ENCODE data around the gene CCDC92. TPM values are rescaled to one million over a fixed set of nuclear protein-coding genes. Genes with fewer than 3 reads are reported as not detected.

Gene CCDC92
- total RNA-seq, 4 donors from 2014 or later, result 23.1 to 33.3 (median 30.9) TPM

- no peak for DNase-seq
- no peak overlapping the region for H3K4me3 ChIP-seq
- TF ChIP-seq POLR2A (IDR thresholded peaks at IDR 0.05), result no peak
- TF ChIP-seq, protein P1, sequence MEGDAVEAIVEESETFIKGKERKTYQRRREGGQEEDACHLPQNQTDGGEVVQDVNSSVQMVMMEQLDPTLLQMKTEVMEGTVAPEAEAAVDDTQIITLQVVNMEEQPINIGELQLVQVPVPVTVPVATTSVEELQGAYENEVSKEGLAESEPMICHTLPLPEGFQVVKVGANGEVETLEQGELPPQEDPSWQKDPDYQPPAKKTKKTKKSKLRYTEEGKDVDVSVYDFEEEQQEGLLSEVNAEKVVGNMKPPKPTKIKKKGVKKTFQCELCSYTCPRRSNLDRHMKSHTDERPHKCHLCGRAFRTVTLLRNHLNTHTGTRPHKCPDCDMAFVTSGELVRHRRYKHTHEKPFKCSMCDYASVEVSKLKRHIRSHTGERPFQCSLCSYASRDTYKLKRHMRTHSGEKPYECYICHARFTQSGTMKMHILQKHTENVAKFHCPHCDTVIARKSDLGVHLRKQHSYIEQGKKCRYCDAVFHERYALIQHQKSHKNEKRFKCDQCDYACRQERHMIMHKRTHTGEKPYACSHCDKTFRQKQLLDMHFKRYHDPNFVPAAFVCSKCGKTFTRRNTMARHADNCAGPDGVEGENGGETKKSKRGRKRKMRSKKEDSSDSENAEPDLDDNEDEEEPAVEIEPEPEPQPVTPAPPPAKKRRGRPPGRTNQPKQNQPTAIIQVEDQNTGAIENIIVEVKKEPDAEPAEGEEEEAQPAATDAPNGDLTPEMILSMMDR (IDR thresholded peaks at IDR 0.05), result no peak
- no peaks in the 10 kb centered on the region for H3K9me3 ChIP-seq
- peaks cover 0 to 3% (median 0%) of the 10 kb centered on the region in 4 donors for H3K4me1 ChIP-seq
- H3K27me3 ChIP-seq, result no peaks in the 10 kb centered on the region
- peaks cover 0 to 47% (median 3%) of the 10 kb centered on the region in 3 donors for H3K36me3 ChIP-seq
- no peak overlapping the region for H3K27ac ChIP-seq
These were observed 38.1 kb upstream of the CCDC92 start for GRCh38 chr12:124010687-124011086.

DNA sequence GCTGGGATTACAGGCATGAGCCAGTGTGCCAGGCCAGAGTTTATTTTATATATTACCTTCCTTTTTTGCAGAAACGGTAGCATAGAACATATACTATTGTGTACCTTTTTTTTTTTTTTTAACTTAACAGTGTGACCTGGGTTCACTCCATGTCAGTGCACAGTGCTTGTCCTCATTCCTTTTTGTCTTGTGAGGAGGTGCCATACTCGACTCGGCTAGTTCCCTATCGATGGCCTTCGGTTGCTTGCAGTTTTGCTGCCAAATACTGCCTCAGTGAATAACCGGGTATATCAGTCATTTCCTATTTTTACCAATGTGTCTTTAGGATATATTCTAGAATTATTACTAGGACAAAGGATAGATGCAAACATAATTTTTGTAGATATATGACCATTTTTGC is 37.1 kb upstream of the CCDC92 start:
- peaks cover 0 to 49% (median 3%) of the 10 kb centered on the region in 3 donors for H3K36me3 ChIP-seq
- H3K9me3 ChIP-seq, result no peaks in the 10 kb centered on the region
- no peaks in the 10 kb centered on the region for H3K27me3 ChIP-seq
- H3K4me3 ChIP-seq, result no peak overlapping the region
- DNase-seq, result no peak
- H3K4me1 ChIP-seq, result peaks cover 0 to 3% (median 0%) of the 10 kb centered on the region in 4 donors
- TF ChIP-seq POLR2A (IDR thresholded peaks at IDR 0.05), result no peak
- TF ChIP-seq, protein P1 (IDR thresholded peaks at IDR 0.05), result no peak
- no peak overlapping the region for H3K27ac ChIP-seq

- no peak for DNase-seq
- H3K4me1 ChIP-seq, result peaks cover 0 to 3% (median 0%) of the 10 kb centered on the region in 4 donors
- no peaks in the 10 kb centered on the region for H3K27me3 ChIP-seq
- H3K9me3 ChIP-seq, result no peaks in the 10 kb centered on the region
- H3K36me3 ChIP-seq, result peaks cover 0 to 61% (median 0%) of the 10 kb centered on the region in 3 donors
- TF ChIP-seq, protein P1 (IDR thresholded peaks at IDR 0.05), result no peak
- no peak for TF ChIP-seq POLR2A (IDR thresholded peaks at IDR 0.05)
- no peak overlapping the region for H3K27ac ChIP-seq
- no peak overlapping the region for H3K4me3 ChIP-seq
These were observed 36.0 kb upstream of the CCDC92 start for GRCh38 chr12:124008595-124008994.

DNA sequence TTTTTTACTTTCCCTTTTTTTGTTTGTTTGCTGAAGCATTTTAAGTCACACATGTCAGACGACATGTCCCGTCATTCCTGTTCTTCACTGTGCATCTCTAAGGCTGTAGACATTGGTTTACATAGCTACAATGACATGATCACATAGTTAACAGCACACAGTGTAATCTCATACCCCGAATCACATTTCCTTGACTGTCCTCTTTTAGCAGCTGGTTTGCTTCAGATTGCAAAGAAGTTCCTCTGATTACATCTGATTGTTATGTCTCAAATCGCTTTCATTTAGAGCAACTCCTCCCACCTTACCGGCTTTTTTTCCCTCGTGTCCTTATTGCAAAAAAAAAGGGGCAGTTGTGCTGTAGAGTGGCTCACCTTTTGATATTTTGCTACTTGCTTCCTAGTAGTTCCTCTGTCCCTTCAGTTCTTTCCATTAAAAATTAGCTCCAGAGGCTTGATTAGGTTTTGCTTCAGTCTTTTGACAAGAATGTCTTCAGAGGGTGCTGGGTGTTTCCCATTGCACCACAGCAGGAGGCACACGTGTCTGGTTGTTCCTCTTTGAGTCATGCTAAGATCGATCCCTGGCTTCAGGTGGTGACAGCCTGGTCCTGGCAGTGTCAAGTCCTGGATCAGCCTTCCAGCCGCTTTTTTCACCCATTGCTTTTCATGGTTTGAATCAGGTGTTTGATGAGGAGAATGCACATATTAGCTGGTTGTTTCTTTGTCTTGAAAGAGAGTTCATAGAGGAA is 35.4 kb upstream of the CCDC92 start:
- H3K27ac ChIP-seq, result no peak overlapping the region

GRCh38 chr12:124006846-124007713 is 34.4 kb upstream of the CCDC92 start:
- no peak for DNase-seq
- no peak for TF ChIP-seq POLR2A (IDR thresholded peaks at IDR 0.05)
- TF ChIP-seq, protein P1 (IDR thresholded peaks at IDR 0.05), result no peak
- Histone ChIP-seq H3K4me1 (peaks cover 0 to 3% (median 0%) of the 10 kb centered on the region in 4 donors), H3K27ac (peak overlapping the region in 1 of 4 donors; percentile 14), H3K36me3 (peaks cover 0 to 53% (median 0%) of the 10 kb centered on the region in 3 donors), H3K4me3 (no peak overlapping the region), H3K9me3 (no peaks in the 10 kb centered on the region), H3K27me3 (no peaks in the 10 kb centered on the region)

More for the DNA sequence above, 35.4 kb upstream of the CCDC92 start:
- no peak for DNase-seq
- TF ChIP-seq, protein P1 (IDR thresholded peaks at IDR 0.05), result no peak
- TF ChIP-seq POLR2A (IDR thresholded peaks at IDR 0.05), result no peak
- H3K4me1 ChIP-seq, result peaks cover 0 to 3% (median 0%) of the 10 kb centered on the region in 4 donors
- no peaks in the 10 kb centered on the region for H3K9me3 ChIP-seq
- H3K36me3 ChIP-seq, result peaks cover 0 to 57% (median 0%) of the 10 kb centered on the region in 3 donors
- no peak overlapping the region for H3K4me3 ChIP-seq
- H3K27me3 ChIP-seq, result no peaks in the 10 kb centered on the region
